NCI-H2107 (cell line): ENCODE results near the gene NPPB.
"Not testable (repeated sequence)": the region's sequence is repeated elsewhere in the genome, so short reads cannot be mapped to it uniquely, and the experiment has no call there.

Experiments used
- DNase-seq: peaks from one replicate; lab custom pipeline; 2025; lab: John Stamatoyannopoulos, UW

Gene NPPB

GRCh38 chr1:11858613-11858967, at the start of gene NPPB:
Gene NPPB, minus strand, starts transcription at chr1:11858945. Its CDS starts 112 bp downstream, at chr1:11858833.
- DNase-seq, result no peak

GRCh38 chr1:11908095-11908675, 49.4 kb upstream of the NPPB start:
- peak; percentile 81 for DNase-seq

GRCh38 chr1:11907275-11908094, 48.7 kb upstream of the NPPB start:
- peak; percentile 90 for DNase-seq

GRCh38 chr1:11906870-11907269, 48.1 kb upstream of the NPPB start:
- DNase-seq, result no peak

- no peak for DNase-seq
These were observed 46.2 kb upstream of the NPPB start for GRCh38 chr1:11904978-11905377.

- DNase-seq, result not testable (repeated sequence)
These were observed 45.4 kb upstream of the NPPB start for GRCh38 chr1:11904156-11904555.

GRCh38 chr1:11903210-11903609, 44.5 kb upstream of the NPPB start:
- no peak for DNase-seq

GRCh38 chr1:11901446-11901845, 42.7 kb upstream of the NPPB start:
- not testable (repeated sequence) for DNase-seq

GRCh38 chr1:11898831-11899467, 40.2 kb upstream of the NPPB start:
- DNase-seq, result no peak

GRCh38 chr1:11898086-11898785, 39.5 kb upstream of the NPPB start:
- DNase-seq, result no peak

GRCh38 chr1:11894501-11894900, 35.8 kb upstream of the NPPB start:
- not testable (repeated sequence) for DNase-seq

- DNase-seq, result peak; percentile 73
These were observed 35.1 kb upstream of the NPPB start for GRCh38 chr1:11893907-11894251.

GRCh38 chr1:11891433-11892186, 32.9 kb upstream of the NPPB start:
- DNase-seq, result no peak

GRCh38 chr1:11888877-11889208, 30.1 kb upstream of the NPPB start:
- DNase-seq, result no peak

- DNase-seq, result no peak
These were observed 29.6 kb upstream of the NPPB start for GRCh38 chr1:11888206-11888876.

GRCh38 chr1:11887666-11888007, 28.9 kb upstream of the NPPB start:
- no peak for DNase-seq

- no peak for DNase-seq
These were observed 28.4 kb upstream of the NPPB start for GRCh38 chr1:11886986-11887665.

- DNase-seq, result no peak
These were observed 27.2 kb upstream of the NPPB start for GRCh38 chr1:11885916-11886315.

- DNase-seq, result no peak
These were observed 24.2 kb upstream of the NPPB start for GRCh38 chr1:11882814-11883538.

- DNase-seq, result no peak
These were observed 23.1 kb upstream of the NPPB start for GRCh38 chr1:11881749-11882441.
